Naive thymus-derived CD8-positive, alpha-beta T cell (primary cell): Measurements from ENCODE around the gene GPR152. TPM values are rescaled to one million over a fixed set of nuclear protein-coding genes. Genes with fewer than 3 reads are reported as not detected.

Experiments
- ATAC-seq, 2 donors: fragments of 150-1000 bp; cut with Tn5 transposase in 1 of 2; sonication (Bioruptor Pico), chemical (Tn5 transposase) in 1 of 2; 1 replicate in 1 of 2; 2 replicates in 1 of 2; pipeline ENCODE4 v1.10.0; 2021; ENCODE audit warnings: mild to moderate bottlenecking in 2 of 2, moderate library complexity in 2 of 2
- POLR2A ChIA-PET: fragments of 350-600 bp; sonication (Branson Sonifier 250); formaldehyde crosslinking; loops from one replicate; lab custom pipeline; 2021; ENCODE audit warnings: antibody characterized with exemption; lab: Charles Lee
- DNase-seq, 10 donors: peaks; one replicate each; pipeline versions ENCODE4 v3.0.0 to v3.0.0-alpha.2; 2020 to 2022
- H3K27ac Mint-ChIP-seq, 10 donors: one replicate each; pipeline ENCODE4 v1.8.0; 2020 to 2022; ENCODE audit warnings: mild to moderate bottlenecking in 10 of 10, mixed read lengths in 10 of 10, moderate library complexity in 4 of 10, inconsistent platforms in 1 of 10
- H3K27me3 Mint-ChIP-seq, 5 donors: one replicate each; pipeline ENCODE4 v1.8.0; 2021 to 2022; ENCODE audit warnings: mixed read lengths in 5 of 5
- H3K36me3 Mint-ChIP-seq, 3 donors: one replicate each; pipeline ENCODE4 v1.8.0; 2020 to 2022; ENCODE audit warnings: mixed read lengths in 3 of 3, mild to moderate bottlenecking in 2 of 3, inconsistent platforms in 1 of 3
- H3K4me1 Mint-ChIP-seq, 4 donors: one replicate each; pipeline ENCODE4 v1.8.0; 2021 to 2022; ENCODE audit warnings: mixed read lengths in 4 of 4
- H3K4me3 Mint-ChIP-seq, 10 donors: one replicate each; pipeline ENCODE4 v1.8.0; 2020 to 2022; ENCODE audit warnings: mild to moderate bottlenecking in 10 of 10, mixed read lengths in 10 of 10, moderate library complexity in 6 of 10, inconsistent platforms in 1 of 10
- H3K9me3 Mint-ChIP-seq, 9 donors: one replicate each; pipeline ENCODE4 v1.8.0; 2020 to 2022; ENCODE audit warnings: mixed read lengths in 9 of 9, mild to moderate bottlenecking in 3 of 9, inconsistent platforms in 1 of 9, moderate library complexity in 1 of 9
- polyA plus RNA-seq, 3 donors: library from polyadenylated mRNA; unstranded; fragments of 300-500 nt; fragmentation: Illumina TruSeq; gene quantifications; one replicate each; pipeline ENCODE4 v1.2.3, GENCODE V29; 2021
- total RNA-seq, 8 experiments: library from RNA in 2 of 8; stranded (reverse) in 2 of 8; gene quantifications; one replicate each; pipeline ENCODE4 v1.2.3 and lab custom pipeline; 2021 to 2026

Gene GPR152
- total and polyA plus RNA-seq, 5 experiments from 2014 or later: 0.20 to 1.2 (median 0.86) TPM; not detected in 2

DNA sequence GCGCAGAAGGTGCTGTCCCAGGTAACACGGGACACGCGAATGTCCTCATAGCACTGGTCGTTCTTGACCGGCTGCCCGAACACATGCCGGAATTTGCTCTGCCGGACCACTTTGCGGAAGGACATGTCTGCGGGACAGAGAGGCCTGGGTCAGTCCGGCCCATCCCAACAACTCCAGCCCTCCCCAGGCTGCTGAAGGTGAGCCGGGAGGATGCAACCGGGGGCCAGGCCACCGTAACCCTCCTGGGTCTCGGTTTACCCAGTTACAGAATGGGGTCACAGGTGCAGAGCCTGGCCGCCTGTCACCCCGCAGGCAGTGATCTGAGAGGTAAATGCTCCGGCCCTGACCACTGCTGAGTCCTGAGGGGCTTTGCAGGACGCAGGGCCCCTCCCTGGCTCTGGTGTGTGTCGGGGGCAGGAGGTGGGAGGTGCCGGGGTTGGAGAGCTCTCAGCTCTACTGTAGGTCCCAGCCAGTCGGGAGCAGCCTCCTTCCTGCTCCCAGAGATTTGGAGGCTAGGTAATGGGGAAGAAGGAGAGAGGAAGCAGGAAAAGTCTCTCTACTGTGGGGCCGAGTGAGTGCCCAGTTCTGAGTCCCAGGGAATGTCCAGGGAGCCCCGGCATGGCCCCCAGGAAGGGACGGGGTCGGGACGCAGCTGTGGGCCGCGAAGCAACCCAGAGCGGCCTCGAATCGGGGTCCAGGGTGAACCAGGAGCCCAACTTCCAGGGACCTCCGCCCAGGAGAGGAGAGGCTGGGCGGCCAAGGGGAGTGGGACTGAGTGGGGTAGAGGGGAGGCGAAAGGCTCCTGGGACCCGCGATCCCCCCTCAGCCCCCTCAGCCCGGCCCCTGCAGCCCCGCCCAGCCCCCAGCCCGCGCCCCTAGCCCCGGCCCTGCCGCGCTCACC, 9.8 kb downstream of the GPR152 start:
- no peaks in the 10 kb centered on the region for H3K36me3 Mint-ChIP-seq
- H3K4me1 Mint-ChIP-seq: peaks cover 37 to 85% (median 78%) of the 10 kb centered on the region in 4 donors
- H3K9me3 Mint-ChIP-seq: no peaks in the 10 kb centered on the region
- no peaks in the 10 kb centered on the region for H3K27me3 Mint-ChIP-seq
- POLR2A ChIA-PET: interaction anchor here (0.6 to 28.8 kb wide), 13 partner anchors 8 to 51 kb away, joined by 3 to 780 read pairs (median 20); partner anchors contain the start of genes CABP4, CARNS1, PPP1CA and PTPRCAP
- H3K4me3 Mint-ChIP-seq: peak overlapping the region; percentile 59 to 83 (median 74)
- peak in 1 of 2 donors; percentile 0 for ATAC-seq
- peak in 2 of 10 donors; percentile 25 to 30 for DNase-seq
- H3K27ac Mint-ChIP-seq: peak overlapping the region; percentile 89 to 97 (median 92)

DNA sequence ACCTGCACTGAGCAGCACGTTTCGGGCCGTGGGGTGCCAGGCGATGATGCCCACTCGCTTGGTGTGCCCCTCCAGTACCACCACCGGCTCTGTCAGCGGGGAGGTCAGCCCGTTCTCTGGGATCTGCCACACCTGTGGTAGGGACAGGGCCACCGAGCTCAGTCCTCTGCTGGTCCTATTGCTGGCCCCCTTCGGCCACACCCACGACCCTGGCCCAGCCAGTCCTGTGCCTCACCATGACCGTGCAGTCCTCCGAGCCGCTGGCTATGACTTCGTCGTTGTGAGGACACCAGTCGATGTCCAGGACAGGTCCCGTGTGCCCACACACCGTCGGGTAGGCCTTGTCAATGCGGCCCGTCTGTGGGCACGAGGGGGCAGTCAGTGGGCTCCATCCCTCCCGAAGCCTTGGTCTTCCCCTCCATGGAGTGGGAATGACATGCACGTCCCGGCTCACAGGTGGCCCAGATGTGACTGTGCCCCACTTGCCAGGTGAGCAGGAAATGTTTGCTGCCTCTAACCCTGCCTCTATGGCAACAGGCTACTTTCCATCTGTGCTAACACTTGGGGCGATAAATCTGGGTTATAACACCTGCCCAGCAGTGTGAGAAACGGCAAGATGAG, 10.7 kb downstream of the GPR152 start:
- no peaks in the 10 kb centered on the region for H3K27me3 Mint-ChIP-seq
- peak overlapping the region; percentile 90 to 97 (median 92) for H3K27ac Mint-ChIP-seq
- H3K4me3 Mint-ChIP-seq: peak overlapping the region; percentile 50 to 96 (median 68)
- peak; percentile 5 to 38 for ATAC-seq
- POLR2A ChIA-PET: interaction anchor here (0.9 to 31.8 kb wide), 8 partner anchors 10 to 92 kb away, joined by 3 to 2390 read pairs (median 10); partner anchors contain the start of genes AIP, CABP4, CARNS1 and CORO1B
- H3K4me1 Mint-ChIP-seq: peaks cover 38 to 81% (median 74%) of the 10 kb centered on the region in 4 donors
- DNase-seq: peak in 2 of 10 donors; percentile 57 to 63
- peaks cover 0 to 3% (median 0%) of the 10 kb centered on the region in 3 donors for H3K36me3 Mint-ChIP-seq
- H3K9me3 Mint-ChIP-seq: no peaks in the 10 kb centered on the region

DNA sequence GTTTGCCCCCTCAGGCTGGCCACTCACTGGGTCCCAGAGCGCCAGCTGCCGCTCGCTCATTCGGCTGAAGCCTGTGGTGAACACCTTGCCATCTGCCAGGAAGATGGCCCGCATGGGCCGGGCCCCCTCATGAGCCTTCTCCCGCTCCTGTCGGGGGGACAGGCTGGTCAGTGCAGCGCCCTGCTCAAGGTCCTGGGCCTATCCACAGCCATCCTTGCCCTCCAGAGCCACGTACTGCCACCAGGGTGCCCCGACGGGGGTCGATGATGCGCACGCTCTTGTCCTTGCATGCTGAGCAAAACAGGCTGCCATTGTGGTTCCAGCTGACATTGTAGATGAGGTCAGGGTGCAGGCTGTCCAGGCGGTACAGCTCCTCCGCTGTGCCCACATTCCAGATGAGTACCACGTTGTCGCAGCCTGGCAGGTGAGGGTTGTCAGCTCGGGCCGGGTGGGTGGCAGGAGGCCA, 11.4 kb downstream of the GPR152 start:
- no peaks in the 10 kb centered on the region for H3K9me3 Mint-ChIP-seq
- peaks cover 39 to 81% (median 73%) of the 10 kb centered on the region in 4 donors for H3K4me1 Mint-ChIP-seq
- H3K36me3 Mint-ChIP-seq: peaks cover 0 to 9% (median 4%) of the 10 kb centered on the region in 3 donors
- H3K27me3 Mint-ChIP-seq: no peaks in the 10 kb centered on the region
- peak overlapping the region; percentile 74 to 97 (median 94) for H3K27ac Mint-ChIP-seq
- H3K4me3 Mint-ChIP-seq: peak overlapping the region in 9 of 10 donors; percentile 16 to 96 (median 49)
- DNase-seq (peak in 2 of 10 donors; percentile 37 to 42), ATAC-seq (no peak)
- POLR2A ChIA-PET: interaction anchor here (0.9 to 31.8 kb wide), 8 partner anchors 9 to 91 kb away, joined by 3 to 2390 read pairs (median 10); partner anchors contain the start of genes AIP, CABP4, CARNS1 and CORO1B

DNA sequence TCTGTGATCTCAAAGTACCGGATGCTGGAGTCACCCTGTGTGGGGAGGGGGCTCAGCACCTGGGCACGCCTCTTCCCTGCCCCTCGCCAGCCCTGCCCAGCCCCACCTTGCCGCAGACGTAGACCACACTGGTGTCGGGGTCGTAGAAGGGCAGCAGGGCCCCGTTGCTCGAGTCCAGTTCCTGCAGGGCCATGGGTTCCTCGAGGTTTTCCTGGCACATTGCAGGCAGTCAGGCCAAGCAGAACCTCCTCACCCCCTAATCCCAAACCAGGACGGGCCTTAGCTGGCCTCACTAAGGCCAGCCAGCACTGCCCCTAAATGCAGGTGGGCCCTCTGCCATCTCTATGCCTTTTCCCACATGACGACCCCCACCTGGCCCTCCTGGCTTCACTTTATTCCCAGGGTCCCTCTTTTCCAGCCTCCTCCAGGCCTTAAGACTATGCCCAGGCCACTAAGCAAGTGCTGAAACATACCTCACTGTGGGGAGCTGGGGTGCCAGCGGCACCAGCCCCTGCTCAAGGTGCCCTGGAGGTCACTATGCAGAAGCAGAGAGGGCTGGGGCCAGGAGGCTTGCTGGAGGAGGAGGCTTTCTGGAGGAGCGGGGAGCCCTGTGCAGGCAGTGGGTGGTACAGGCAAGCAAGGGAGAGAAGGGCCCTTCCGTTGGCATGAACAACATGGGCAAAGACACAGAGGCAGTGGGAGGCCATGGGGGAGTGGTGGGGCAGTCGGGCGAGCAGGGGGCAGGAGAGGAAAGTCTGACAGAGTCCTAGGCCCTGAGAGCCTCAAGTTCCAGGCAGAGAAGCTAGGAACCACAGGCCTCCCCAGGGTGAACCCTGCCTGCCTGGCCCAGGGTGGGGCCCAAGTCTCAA, 12.1 kb downstream of the GPR152 start:
- H3K36me3 Mint-ChIP-seq: peaks cover 0 to 10% (median 4%) of the 10 kb centered on the region in 3 donors
- H3K4me3 Mint-ChIP-seq: peak overlapping the region; percentile 79 to 100 (median 96)
- POLR2A ChIA-PET: interaction anchor here (0.9 to 31.8 kb wide), 8 partner anchors 8 to 90 kb away, joined by 3 to 2390 read pairs (median 10); partner anchors contain the start of genes AIP, CABP4, CARNS1 and CORO1B
- DNase-seq: peak in 3 of 10 donors; percentile 21 to 32 (median 27)
- H3K27me3 Mint-ChIP-seq: no peaks in the 10 kb centered on the region
- peak overlapping the region; percentile 91 to 97 (median 94) for H3K27ac Mint-ChIP-seq
- no peak for ATAC-seq
- no peaks in the 10 kb centered on the region for H3K9me3 Mint-ChIP-seq
- H3K4me1 Mint-ChIP-seq: peaks cover 35 to 81% (median 70%) of the 10 kb centered on the region in 4 donors

DNA sequence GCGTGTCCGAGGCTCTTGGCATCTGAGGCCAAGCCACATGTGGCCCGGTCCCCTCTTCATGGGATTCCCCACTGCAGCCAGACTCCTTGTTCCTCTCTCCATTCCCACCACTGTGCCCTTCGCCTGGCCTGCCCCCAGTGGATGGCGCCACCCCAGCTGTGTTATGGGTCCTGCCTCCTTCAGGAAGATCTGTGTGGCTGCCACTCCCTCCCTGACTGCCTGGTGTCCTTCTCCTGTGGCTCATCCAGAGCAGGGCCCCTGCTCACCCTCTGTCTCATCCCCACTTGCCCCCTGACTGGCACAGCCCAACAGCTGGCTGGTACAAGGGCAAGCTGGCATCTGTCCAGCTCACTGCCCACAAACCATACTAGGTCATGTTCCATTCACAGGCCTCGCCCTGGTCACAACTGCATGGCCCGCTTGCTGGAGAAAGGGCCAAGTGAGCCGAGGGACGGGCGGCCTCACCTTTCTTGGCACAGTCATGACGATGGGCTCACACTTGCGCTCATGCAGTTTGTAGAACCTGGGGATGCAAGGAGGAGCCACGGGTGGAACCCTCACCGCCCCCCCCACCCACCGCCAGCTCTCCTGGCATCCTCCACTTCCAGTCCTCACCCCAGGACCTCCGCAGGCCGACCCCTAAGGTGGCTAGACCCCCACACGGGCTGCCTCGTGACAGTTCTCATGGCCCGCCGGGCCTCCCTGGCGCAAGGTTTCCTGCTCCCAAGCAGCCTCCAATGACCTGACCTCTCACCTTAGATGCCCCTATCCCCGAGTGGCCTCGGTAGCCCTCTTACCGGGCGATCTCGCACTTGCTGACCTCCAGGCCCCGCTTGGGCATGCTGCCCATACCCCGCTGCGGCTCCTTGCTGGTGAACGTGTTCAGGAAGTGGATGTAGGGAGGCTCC, 13.0 kb downstream of the GPR152 start:
- Mint-ChIP-seq H3K4me3 (peak overlapping the region; percentile 82 to 100 (median 96)), H3K36me3 (peaks cover 0 to 18% (median 4%) of the 10 kb centered on the region in 3 donors), H3K27me3 (no peaks in the 10 kb centered on the region), H3K27ac (peak overlapping the region; percentile 91 to 97 (median 94)), H3K9me3 (no peaks in the 10 kb centered on the region), H3K4me1 (peaks cover 31 to 79% (median 68%) of the 10 kb centered on the region in 4 donors)
- POLR2A ChIA-PET: interaction anchor here (0.9 to 31.8 kb wide), 8 partner anchors 17 to 136 kb away, joined by 3 to 2390 read pairs (median 79); partner anchors contain the start of genes AIP, CABP4, CARNS1 and CDK2AP2
- ATAC-seq: no peak
- DNase-seq: peak in 4 of 10 donors; percentile 22 to 35 (median 27)

DNA sequence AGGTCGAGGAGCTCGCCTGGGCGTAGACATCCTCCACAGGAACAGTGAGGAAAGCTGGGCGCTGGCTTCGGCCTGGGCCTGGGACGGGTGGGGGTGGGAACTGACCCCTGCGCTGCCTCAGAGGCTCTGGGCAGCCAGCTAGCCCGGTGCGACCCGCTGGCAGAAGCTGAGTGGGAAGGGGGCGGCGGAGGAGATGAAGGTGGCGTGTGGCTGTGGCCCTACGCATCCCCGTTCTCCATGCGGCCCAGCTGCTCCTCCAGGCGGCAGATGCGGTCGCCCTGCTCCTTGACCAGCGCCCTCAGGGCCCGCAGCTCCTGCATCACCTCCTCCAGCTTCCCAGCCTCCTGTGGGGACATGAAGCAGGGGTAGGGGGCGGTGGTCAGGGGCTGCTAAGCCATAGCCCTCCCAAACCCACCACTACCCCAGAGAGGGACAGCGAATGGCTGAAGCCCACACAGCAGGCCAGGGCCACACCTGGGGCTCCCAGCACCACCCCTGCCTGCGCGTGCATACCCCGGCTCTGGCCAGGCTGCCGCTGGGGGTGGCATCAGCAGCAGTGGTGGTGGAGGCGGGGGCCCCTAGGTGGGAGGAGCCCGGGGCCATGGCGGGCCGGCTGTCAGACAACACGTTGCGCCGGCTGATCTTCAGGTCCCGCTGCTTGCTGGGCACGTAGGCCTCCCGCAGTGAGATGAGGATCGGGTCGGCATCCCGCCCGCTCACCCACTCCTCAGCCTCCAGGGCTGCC, 14.2 kb downstream of the GPR152 start:
- Mint-ChIP-seq H3K27ac (peak overlapping the region; percentile 92 to 97 (median 95)), H3K9me3 (no peaks in the 10 kb centered on the region), H3K4me3 (peak overlapping the region; percentile 93 to 100 (median 96)), H3K4me1 (peaks cover 35 to 81% (median 70%) of the 10 kb centered on the region in 4 donors), H3K27me3 (no peaks in the 10 kb centered on the region), H3K36me3 (peaks cover 0 to 22% (median 4%) of the 10 kb centered on the region in 3 donors)
- POLR2A ChIA-PET: interaction anchor here (1.1 to 31.8 kb wide), 16 partner anchors 18 to 171 kb away, joined by 3 to 2390 read pairs (median 10); partner anchors contain the start of genes AIP, CABP4, CARNS1 and CDK2AP2
- DNase-seq: peak; percentile 59 to 83 (median 72)
- peak; percentile 44 to 47 for ATAC-seq

DNA sequence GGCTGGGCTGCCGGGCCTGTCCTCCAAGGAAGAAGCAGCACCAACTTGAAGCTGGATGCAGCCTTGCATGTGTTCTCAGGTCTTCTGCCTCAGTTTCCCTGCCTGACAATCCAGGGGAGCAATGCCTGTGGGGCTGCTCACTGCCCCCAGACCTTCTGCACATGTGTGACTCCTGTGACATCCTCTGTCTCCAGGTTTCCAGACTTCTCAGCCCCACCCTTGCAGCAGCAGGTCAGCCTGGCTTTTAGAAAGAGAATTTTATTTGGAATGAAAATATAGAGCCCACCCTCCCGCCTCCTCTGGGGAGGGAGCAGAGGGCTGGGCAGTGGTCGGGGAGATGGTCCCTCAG, 14.7 kb downstream of the GPR152 start:
- H3K4me3 Mint-ChIP-seq: peak overlapping the region; percentile 93 to 100 (median 96)
- H3K36me3 Mint-ChIP-seq: peaks cover 0 to 22% (median 4%) of the 10 kb centered on the region in 3 donors
- H3K27ac Mint-ChIP-seq: peak overlapping the region; percentile 87 to 97 (median 94)
- peaks cover 35 to 84% (median 73%) of the 10 kb centered on the region in 4 donors for H3K4me1 Mint-ChIP-seq
- POLR2A ChIA-PET: interaction anchor here (1.0 to 31.8 kb wide), 17 partner anchors 18 to 170 kb away, joined by 3 to 2390 read pairs (median 10); partner anchors contain the start of genes AIP, CABP4, CARNS1 and CDK2AP2
- ATAC-seq: no peak
- DNase-seq: no peak
- no peaks in the 10 kb centered on the region for H3K9me3 Mint-ChIP-seq
- H3K27me3 Mint-ChIP-seq: no peaks in the 10 kb centered on the region

DNA sequence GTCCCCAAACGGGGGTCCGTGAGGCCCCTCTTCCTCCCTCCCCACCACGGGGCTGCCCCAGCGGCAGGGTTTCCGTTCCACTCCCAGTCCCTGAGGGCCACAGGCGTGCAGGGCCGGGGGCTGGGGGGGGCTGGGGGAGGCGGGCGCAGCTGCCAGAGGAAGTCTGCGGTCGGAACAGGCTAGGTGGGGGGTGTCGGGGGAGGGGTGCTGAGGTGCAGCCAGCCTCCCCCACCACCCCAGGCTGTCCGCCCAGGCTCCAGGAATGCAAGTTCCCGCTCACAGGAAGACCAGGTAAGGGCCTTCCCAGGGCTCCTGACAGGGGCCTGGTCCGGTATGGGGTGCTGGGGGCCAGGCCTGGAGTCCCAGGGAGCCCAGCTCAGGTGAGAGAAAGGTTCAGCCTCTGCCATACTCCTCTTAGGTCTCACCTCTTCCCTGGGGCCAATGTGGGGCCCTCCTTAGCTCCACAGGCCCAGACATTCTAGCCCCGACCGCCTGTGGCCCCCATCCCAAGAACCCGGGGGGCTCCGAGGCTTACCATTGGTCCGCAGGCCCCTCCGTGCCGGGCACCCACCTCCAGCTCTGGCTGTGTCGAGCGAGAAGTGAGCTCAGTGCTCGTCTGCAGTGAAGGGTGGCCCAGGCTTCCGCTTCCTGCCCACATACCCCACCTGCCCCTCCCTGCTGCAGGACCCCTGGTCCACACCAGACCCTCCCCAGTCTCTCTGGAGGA, 15.3 kb downstream of the GPR152 start, which contains the start of gene PTPRCAP:
Gene PTPRCAP (minus strand): TSS at position 601 of the 727 bp plus-strand sequence. CDS start 63 bp downstream, at position 538.
- H3K27ac Mint-ChIP-seq: peak within 1 kb of the TSS; percentile 91 to 97 (median 96)
- no peaks in the 10 kb centered on the region for H3K27me3 Mint-ChIP-seq
- DNase-seq: peak; percentile 67 to 92 (median 78)
- ATAC-seq: peak; percentile 41 to 64
- POLR2A ChIA-PET: interaction anchor here (1.0 to 31.8 kb wide), 19 partner anchors 17 to 169 kb away, joined by 3 to 2390 read pairs (median 8); partner anchors contain the start of genes AIP, CABP4, CARNS1 and CDK2AP2
- H3K9me3 Mint-ChIP-seq: no peaks in the 10 kb centered on the region
- H3K4me1 Mint-ChIP-seq: peaks cover 35 to 81% (median 74%) of the 10 kb centered on the region in 4 donors
- peaks cover 0 to 24% (median 4%) of the 10 kb centered on the region in 3 donors for H3K36me3 Mint-ChIP-seq
- H3K4me3 Mint-ChIP-seq: peak within 1 kb of the TSS; percentile 93 to 100 (median 96)
